HUES64 (cell line): ENCODE results near the gene ATAD3C.
"Not testable (repeated sequence)": the region's sequence is repeated elsewhere in the genome, so short reads cannot be mapped to it uniquely, and the experiment has no call there.

Experiments used
- H3K27ac ChIP-seq: 2 replicates; pipeline ENCODE4 v1.7.0; 2013; ENCODE audit warnings: low read depth, low read length, inconsistent platforms
- H3K27me3 ChIP-seq: 2 replicates; pipeline ENCODE4 v1.6.1; 2013; ENCODE audit warnings: mild to moderate bottlenecking, low read length; ENCODE audit not compliant: insufficient read depth
- H3K36me3 ChIP-seq: 2 replicates; pipeline ENCODE4 v1.6.1; 2013; ENCODE audit warnings: mild to moderate bottlenecking, low read length; ENCODE audit not compliant: insufficient read depth
- H3K4me1 ChIP-seq: 2 replicates; pipeline ENCODE4 v1.6.1; 2013; ENCODE audit warnings: mild to moderate bottlenecking, low read length, moderate library complexity; ENCODE audit not compliant: insufficient read depth
- H3K4me3 ChIP-seq: 2 replicates; pipeline ENCODE4 v1.5.1; 2013; ENCODE audit warnings: mild to moderate bottlenecking, low read length, moderate library complexity
- H3K9ac ChIP-seq: 2 replicates; pipeline ENCODE4 v1.6.1; 2013; ENCODE audit warnings: mild to moderate bottlenecking, low read depth, low read length
- H3K9me3 ChIP-seq: 2 replicates; pipeline ENCODE4 v1.6.1; 2013; ENCODE audit warnings: low read depth, low read length; ENCODE audit not compliant: insufficient read depth
- WGBS: fragments of 150-250, 120-280 bp; methylation state at CpG from one replicate; pipeline ENCODE4 v1.1.7; 2013; ENCODE audit warnings: missing lambda C conversion rate; 5-methylcytosine and 5-hydroxymethylcytosine counted together

ATAD3C gene

DNA sequence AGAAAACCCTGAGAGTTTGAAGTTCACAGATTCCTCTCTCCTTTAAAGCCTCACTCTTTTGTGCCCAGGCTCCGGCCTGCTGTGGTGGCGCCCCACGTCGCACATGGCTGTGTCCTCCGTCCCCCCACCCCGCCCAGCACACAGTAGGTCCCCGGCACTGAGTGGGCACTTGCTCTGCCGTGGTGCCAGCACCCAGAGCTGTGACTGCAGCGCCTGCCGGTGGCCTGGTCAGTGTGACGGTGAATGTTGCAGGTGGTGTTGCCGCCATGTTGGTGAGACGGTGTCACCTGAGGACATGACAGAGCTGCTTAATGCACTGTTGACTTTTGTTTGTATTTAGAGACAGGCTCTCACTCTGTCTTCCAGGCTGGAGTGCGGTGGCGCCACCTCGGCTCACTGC, 3.4 kb downstream of the ATAD3C start:
- WGBS, result 94% methylated on average over 16 of the region's 16 CpGs
- Histone ChIP-seq H3K36me3 (no peaks in the 10 kb centered on the region), H3K27me3 (no peaks in the 10 kb centered on the region), H3K4me1 (no peaks in the 10 kb centered on the region), H3K9ac (no peak overlapping the region), H3K27ac (no peak overlapping the region), H3K9me3 (no peaks in the 10 kb centered on the region), H3K4me3 (no peak overlapping the region)

DNA sequence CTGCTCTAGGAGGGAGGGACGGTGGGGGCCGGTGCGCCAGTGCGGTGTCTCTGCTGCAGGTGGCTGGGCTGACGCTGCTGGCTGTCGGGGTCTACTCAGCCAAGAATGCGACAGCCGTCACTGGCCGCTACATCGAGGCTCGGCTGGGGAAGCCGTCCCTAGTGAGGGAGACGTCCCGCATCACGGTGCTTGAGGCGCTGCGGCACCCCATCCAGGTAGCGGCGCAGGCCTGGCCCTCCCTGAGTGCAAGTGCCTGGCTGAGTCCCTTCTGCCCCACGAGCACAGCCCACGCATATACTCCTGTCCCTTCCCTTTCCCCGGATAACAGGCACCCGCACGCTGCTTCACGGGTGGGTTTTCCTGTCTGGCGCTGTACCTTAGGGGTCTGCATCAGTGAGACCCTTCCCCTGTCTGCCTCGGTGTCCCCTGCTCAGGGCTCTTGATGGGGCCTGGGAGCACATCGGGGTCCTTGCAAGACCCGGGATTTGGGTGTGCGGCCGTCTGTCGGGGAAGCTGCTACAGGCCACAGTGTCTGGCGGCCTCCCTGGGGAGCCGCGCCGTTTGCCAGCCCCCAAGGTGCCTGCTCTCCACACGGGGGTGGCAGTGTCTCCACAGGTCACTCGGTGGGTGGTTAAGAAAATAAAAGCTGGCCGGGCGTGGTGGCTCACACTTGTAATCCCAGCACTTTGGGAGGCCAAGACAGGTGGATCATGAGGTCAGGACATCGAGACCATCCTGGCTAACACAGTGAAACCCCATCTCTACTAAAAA, 5.0 kb downstream of the ATAD3C start:
- 92% methylated on average over 37 of the region's 41 CpGs for WGBS
- not testable (repeated sequence) for H3K9ac ChIP-seq, H3K9me3 ChIP-seq, H3K27ac ChIP-seq, H3K4me3 ChIP-seq, H3K27me3 ChIP-seq, H3K4me1 ChIP-seq, H3K36me3 ChIP-seq

DNA sequence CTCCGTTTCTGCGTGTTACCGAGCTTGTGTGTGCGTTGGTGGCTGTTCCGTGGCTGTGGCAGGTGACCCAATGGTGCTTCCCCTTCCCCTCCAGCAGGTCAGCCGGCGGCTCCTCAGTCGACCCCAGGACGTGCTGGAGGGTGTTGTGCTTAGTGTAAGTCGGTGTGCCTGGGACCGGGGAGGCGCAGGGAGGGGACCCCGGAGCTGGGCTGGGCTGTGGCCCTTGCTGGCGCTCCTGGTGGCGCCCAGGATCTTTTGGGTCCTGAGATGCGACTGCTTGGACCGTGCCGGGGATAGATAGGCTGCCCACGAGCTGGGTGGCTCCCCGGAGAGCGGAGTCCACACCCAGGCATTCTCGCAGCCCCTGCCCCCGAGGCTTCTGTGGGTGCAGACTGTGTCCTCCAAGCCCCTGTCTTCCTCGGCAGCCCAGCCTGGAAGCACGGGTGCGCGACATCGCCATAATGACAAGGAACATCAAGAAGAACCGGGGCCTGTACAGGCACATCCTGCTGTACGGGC, 5.9 kb downstream of the ATAD3C start:
- Histone ChIP-seq H3K27ac (no peak overlapping the region), H3K9me3 (no peaks in the 10 kb centered on the region), H3K4me3 (no peak overlapping the region), H3K27me3 (no peaks in the 10 kb centered on the region), H3K4me1 (no peaks in the 10 kb centered on the region), H3K36me3 (no peaks in the 10 kb centered on the region), H3K9ac (no peak overlapping the region)
- 92% methylated on average over 30 of the region's 30 CpGs for WGBS

DNA sequence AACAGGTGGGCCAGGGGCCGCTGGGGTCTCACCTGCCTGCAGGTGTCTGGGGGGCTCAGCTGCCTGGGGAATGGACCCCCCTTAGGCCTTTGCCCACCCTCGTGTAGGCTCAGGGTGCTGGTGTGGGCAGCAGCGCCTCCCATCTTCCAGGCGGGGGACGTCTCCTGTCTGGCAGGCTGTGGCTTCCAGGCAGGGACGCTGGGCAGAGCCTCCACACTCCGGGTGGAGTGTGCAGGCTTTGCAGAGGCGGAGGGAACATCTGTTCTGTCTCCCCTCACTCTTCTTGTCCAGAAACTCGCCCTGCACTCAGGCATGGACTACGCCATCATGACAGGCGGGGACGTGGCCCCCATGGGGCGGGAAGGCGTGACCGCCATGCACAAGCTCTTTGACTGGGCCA, 6.4 kb downstream of the ATAD3C start:
- not testable (repeated sequence) for H3K27me3 ChIP-seq
- WGBS, result 88% methylated on average over 1 of the region's 15 CpGs

DNA sequence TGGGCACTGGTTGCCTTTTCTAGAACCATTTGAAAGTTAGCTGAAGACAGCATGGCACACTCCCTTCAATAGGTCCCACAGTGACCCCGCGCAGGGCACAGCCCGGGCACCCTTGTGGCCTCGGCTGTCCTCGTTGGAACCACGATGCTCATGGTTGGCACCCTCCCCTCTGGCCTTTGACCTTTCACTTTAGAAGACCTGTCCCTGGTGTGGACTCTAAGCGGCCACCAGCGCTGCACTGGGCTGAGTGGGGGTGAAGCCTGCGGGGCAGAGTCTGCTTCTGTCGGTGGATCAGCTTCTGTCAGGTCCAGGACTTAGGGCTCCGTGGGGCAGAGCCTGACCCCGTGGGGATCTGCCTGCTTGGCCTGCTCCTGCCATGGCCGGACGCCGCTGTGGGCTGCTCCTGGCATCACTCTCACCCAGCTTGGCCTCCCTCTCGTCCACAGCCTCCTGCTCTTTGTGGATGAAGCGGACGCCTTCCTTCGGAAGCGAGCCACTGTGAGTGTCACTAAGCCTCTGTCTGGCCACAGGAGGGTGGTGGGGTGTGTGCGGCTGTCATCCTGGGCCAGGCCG, 7.3 kb downstream of the ATAD3C start:
- not testable (repeated sequence) for H3K27me3 ChIP-seq, H3K4me3 ChIP-seq, H3K36me3 ChIP-seq, H3K9ac ChIP-seq, H3K27ac ChIP-seq, H3K9me3 ChIP-seq, H3K4me1 ChIP-seq
- WGBS, result 96% methylated on average over 17 of the region's 22 CpGs

More for the DNA sequence above, 6.4 kb downstream of the ATAD3C start:
- H3K36me3 ChIP-seq, H3K4me3 ChIP-seq, H3K9me3 ChIP-seq, H3K27ac ChIP-seq, H3K4me1 ChIP-seq, H3K9ac ChIP-seq: not testable (repeated sequence)

DNA sequence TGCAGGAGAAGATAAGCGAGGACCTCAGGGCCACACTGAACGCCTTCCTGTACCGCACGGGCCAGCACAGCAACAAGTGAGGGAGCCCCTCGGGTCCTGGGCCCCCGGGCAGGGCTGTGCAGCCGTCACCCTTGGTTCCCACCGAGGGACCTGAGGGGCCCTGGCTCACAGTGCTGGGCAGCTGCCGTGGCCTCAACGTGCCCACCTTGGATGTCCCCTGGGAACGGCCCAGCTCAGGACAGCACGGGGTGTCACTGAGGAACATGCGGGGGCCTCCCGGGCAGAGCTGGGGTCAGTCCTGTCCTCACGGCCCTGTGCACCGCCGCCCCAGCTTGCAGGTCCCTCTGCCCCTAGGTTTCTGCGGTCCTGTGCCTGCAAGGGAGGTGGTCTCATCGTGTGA, 9.7 kb downstream of the ATAD3C start:
- not testable (repeated sequence) for H3K9ac ChIP-seq, H3K36me3 ChIP-seq, H3K27ac ChIP-seq, H3K9me3 ChIP-seq, H3K27me3 ChIP-seq, H3K4me3 ChIP-seq, H3K4me1 ChIP-seq
- 96% methylated on average over 15 of the region's 19 CpGs for WGBS

DNA sequence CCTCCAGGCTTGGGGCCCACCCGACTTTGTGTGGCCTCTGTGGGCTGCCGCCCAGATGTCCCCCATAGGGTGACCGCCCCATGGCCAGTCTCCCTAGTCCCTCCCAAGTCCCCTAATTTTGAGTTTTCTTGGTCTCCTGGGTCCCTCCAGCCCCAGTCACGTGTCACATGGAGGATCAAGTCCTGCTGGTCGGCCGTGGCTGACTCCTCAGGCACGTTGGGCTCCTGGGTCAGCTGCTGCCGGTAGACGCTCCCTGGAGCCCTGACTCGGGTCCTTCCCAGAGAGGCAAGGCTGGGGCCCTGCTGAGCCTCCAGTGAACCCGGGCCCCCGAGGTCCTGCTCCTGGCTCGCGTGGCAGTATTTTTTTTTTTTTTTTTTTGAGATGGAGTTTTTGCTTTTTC, 10.2 kb downstream of the ATAD3C start:
- WGBS, result 92% methylated on average over 14 of the region's 14 CpGs

DNA sequence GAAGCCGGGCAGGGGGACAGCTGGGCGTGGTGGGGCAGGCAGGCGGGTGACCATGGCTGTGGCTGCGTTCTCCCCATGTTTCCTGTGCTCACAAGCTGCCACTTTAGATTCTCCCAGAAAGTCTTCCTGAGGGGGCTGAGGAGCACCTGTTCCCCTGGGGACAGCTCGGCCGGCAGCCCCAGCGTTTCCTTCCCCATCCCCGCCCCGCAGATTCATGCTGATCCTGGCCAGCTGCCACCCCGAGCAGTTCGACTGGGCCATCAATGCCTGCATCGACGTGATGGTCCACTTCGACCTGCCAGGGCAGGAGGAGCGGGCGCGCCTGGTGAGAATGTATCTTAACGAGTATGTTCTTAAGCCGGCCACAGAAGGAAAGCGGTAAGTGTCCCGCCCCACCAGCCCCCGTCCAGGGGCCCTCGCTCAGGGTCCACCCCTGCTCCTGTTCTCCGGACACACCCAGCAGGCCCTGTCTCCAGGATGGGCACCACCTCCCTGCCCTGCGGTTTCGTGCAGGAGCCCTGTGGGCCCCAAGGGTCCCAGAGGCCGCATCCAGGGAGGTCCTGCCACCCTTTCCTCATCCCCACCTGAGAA, 11.1 kb downstream of the ATAD3C start:
- no peaks in the 10 kb centered on the region for H3K36me3 ChIP-seq
- 0 out of 2 replicates have a peak, but pooled peaks cover 3% of the 10 kb centered on the region for H3K9me3 ChIP-seq
- no peaks in the 10 kb centered on the region for H3K27me3 ChIP-seq
- no peak overlapping the region for H3K27ac ChIP-seq
- no peak overlapping the region for H3K4me3 ChIP-seq
- H3K4me1 ChIP-seq, result no peaks in the 10 kb centered on the region
- H3K9ac ChIP-seq, result no peak overlapping the region
- 92% methylated on average over 27 of the region's 27 CpGs for WGBS

More for the DNA sequence above, 10.2 kb downstream of the ATAD3C start:
- H3K9ac ChIP-seq, H3K4me1 ChIP-seq, H3K4me3 ChIP-seq, H3K27ac ChIP-seq, H3K36me3 ChIP-seq, H3K27me3 ChIP-seq, H3K9me3 ChIP-seq: not testable (repeated sequence)

DNA sequence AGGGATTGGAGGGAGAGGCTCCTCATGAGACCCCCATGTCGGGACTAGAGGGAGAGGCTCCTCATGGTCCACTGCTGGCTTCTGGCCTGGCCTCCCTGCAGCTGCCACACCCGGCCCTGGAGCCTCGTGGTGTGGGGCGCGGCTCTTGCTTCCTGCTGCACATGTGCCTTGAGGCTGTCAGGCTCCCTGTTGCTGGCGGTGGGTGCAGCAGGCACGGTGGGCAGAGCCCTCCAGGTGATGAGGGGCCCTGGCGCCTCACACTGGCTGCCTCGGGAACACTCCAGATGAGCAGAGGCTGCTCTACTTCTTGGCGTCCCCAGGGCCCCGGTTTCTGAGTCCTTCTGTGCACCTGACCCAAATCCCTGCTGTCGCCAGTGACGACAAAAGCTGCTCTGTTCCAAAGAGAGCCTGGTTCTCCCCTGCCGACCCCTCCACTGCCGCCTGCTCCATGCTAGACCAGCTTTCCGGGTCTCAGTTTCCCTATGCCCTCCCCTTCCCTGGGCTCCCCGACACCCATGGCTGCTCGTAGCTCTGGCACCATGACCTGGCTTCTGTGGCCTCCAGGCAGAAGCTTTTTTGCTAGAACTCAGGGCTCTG, 12.3 kb downstream of the ATAD3C start:
- no peaks in the 10 kb centered on the region for H3K36me3 ChIP-seq
- H3K9ac ChIP-seq, result no peak overlapping the region
- H3K27ac ChIP-seq, result no peak overlapping the region
- no peak overlapping the region for H3K4me3 ChIP-seq
- 88% methylated on average over 18 of the region's 18 CpGs for WGBS
- no peaks in the 10 kb centered on the region for H3K27me3 ChIP-seq
- 0 out of 2 replicates have a peak, but pooled peaks cover 3% of the 10 kb centered on the region for H3K9me3 ChIP-seq
- no peaks in the 10 kb centered on the region for H3K4me1 ChIP-seq

DNA sequence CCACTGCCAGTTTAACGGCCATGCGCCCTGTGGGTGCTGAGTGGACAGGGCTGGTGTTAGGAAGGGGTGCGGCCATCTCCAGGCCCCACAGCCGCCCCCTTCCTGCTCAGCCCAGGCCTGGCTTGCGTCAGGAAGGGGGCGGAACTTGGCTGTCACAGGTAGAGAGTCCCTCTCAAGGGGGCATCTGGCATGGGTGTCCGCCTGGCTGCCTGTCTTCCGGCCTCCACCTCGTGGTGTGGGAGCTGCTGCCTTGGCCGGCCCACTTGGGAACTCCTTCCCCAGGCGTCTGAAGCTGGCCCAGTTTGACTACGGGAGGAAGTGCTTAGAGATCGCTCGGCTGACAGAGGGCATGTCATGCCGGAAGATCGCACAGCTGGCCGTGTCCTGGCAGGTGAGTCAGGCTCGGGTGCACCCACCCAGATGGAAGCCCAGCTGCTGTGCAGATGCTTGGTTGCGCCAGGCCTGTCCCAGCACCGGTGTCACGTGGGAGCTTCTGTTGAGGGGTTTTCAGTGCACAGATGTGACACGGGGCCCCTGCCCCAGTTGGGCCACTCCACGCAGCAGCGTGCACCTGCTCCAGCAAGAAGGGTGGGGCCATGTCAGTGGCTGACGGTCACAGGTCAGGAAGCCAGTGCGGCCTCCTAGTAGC, 13.0 kb downstream of the ATAD3C start:
- no peaks in the 10 kb centered on the region for H3K36me3 ChIP-seq
- H3K4me1 ChIP-seq, result no peaks in the 10 kb centered on the region
- H3K9me3 ChIP-seq, result 0 out of 2 replicates have a peak, but pooled peaks cover 3% of the 10 kb centered on the region
- WGBS, result 88% methylated on average over 26 of the region's 26 CpGs
- H3K9ac ChIP-seq, result no peak overlapping the region
- no peaks in the 10 kb centered on the region for H3K27me3 ChIP-seq
- H3K4me3 ChIP-seq, result no peak overlapping the region
- no peak overlapping the region for H3K27ac ChIP-seq

DNA sequence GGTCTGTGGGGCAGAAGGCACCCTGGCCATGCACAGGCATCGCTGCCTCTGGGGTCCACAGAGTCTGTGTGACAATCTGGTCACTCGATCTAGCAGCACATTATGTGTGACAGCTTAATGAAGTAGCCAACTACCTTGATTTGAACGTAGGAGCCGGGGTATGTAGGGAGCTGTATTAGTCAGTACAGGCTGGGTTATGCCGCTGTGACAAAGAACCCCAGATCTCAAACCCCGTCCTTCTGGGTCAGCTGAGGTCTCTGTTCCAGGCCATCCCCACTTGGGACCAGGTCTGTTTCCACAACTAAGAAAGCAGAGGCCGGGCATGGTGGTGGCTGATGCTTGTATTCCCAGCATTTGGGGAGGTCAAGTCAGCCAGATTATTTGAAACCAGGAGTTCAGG, 13.8 kb downstream of the ATAD3C start:
- no peaks in the 10 kb centered on the region for H3K4me1 ChIP-seq
- no peaks in the 10 kb centered on the region for H3K27me3 ChIP-seq
- H3K36me3 ChIP-seq, result no peaks in the 10 kb centered on the region
- H3K4me3 ChIP-seq, result no peak overlapping the region
- 88% methylated on average over 7 of the region's 7 CpGs for WGBS
- H3K9ac ChIP-seq, result no peak overlapping the region
- 0 out of 2 replicates have a peak, but pooled peaks cover 3% of the 10 kb centered on the region for H3K9me3 ChIP-seq
- H3K27ac ChIP-seq, result no peak overlapping the region
